Measurements from ENCODE around the gene GCKR.

- TF ChIP-seq CTCF (conservative IDR thresholded peaks at IDR 0.05 in 1 of 2, IDR thresholded peaks at IDR 0.05 in 1 of 2; ENCODE audit: extremely low read depth in 1 of 2, insufficient read depth in 1 of 2, low read depth in 1 of 2, low read length in 2 of 2) (no peak), EZH2 (IDR thresholded peaks at IDR 0.05; ENCODE audit: borderline replicate concordance, low read length) (no peak)
Observed at GRCh38 chr2:27549303-27549702, 52.7 kb downstream of the GCKR start.

Measured in mammary epithelial cell (primary cell).